Measurements from ENCODE around the gene BCAP29. TPM values are rescaled to one million over a fixed set of nuclear protein-coding genes. Genes with fewer than 3 reads are reported as not detected.

BCAP29 gene
- total and polyA plus RNA-seq, 2 of the 4 experiments (the other 2 are of a cell fraction) = 33.0 to 35.1 TPM

DNA sequence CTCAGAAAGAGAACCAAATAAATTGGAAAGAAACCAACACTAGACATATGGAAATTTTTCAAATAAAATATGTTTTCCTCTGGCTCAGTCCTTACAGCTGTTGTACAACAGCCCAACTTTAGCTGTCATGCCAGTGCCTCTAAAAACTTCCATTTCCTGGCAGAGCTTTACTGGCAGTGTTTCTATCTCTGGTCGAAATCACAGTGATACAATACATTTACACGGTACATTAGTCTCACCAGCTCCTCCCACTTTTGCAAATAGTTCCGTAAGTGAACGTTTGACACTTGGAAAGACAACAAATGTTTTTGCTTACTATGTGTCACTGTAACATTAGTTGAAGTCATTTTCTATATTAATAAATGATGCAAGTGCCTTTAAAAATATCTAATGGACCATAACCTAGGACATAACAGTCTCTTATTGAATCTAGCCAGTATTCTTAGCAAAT, 29.8 kb downstream of the BCAP29 start:
- ATAC-seq (ENCODE audit: low read depth) (no peak), DNase-seq (no peak)
- in situ Hi-C loops (cut with MboI; ENCODE audit: low sequenced_read_pairs) (no loop called here), dilution Hi-C loops (cut with HindIII; ENCODE audit: low sequenced_read_pairs, unreplicated experiment) (no loop called here), intact Hi-C loops (cut with micrococcal nuclease) (no loop called here)
- no peak overlapping the region for H3K4me3 ChIP-seq (ENCODE audit: insufficient read depth, low read depth, low read length)
- H3K4ac ChIP-seq (ENCODE audit: low read depth, low read length) = no peak overlapping the region
- TF ChIP-seq BHLHE40 (IDR thresholded peaks at IDR 0.05; ENCODE audit: low read depth, low read length) (no peak), SMC3 (IDR thresholded peaks at IDR 0.05; ENCODE audit: low read depth, low read length) (no peak), POLR2A (IDR thresholded peaks at IDR 0.05; ENCODE audit: low read depth, low read length) (no peak), MXI1 (IDR thresholded peaks at IDR 0.05; ENCODE audit: borderline replicate concordance, low read depth, low read length) (no peak)
- TF ChIP-seq, protein P1, sequence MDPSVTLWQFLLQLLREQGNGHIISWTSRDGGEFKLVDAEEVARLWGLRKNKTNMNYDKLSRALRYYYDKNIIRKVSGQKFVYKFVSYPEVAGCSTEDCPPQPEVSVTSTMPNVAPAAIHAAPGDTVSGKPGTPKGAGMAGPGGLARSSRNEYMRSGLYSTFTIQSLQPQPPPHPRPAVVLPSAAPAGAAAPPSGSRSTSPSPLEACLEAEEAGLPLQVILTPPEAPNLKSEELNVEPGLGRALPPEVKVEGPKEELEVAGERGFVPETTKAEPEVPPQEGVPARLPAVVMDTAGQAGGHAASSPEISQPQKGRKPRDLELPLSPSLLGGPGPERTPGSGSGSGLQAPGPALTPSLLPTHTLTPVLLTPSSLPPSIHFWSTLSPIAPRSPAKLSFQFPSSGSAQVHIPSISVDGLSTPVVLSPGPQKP (IDR thresholded peaks at IDR 0.05; ENCODE audit: borderline replicate concordance, low read depth, low read length) = no peak
- H3K18ac ChIP-seq (ENCODE audit: low read depth, low read length) = no peak overlapping the region
- no peak overlapping the region for H3K14ac ChIP-seq (replicated peaks; ENCODE audit: low read depth, low read length)
- H2BK120ac ChIP-seq (ENCODE audit: low read depth, low read length) = no peak overlapping the region
- H2AK5ac ChIP-seq (ENCODE audit: low read depth, low read length) = no peak overlapping the region
- H3K9ac ChIP-seq (ENCODE audit: low read depth, low read length) = no peak overlapping the region
- H4K20me1 ChIP-seq (ENCODE audit: insufficient read depth, low read length) = no peaks in the 10 kb centered on the region
- H3K27ac ChIP-seq (ENCODE audit: insufficient read depth, low read length) = no peak overlapping the region
- H2AFZ ChIP-seq (replicated peaks; ENCODE audit: low read length, poor library complexity) = no peak overlapping the region
- H4K91ac ChIP-seq (ENCODE audit: insufficient read depth, low read depth, low read length) = no peak overlapping the region
- peaks cover 0 to 23% of the 10 kb centered on the region in 2 experiments; a peak in 2 of 4 replicates for H3K79me1 ChIP-seq (ENCODE audit: low read depth in 1 of 2, low read length in 2 of 2)
- no peaks in the 10 kb centered on the region for H3K9me3 ChIP-seq (ENCODE audit: control insufficient read depth, insufficient read depth, low read length)
- peaks cover 10% of the 10 kb centered on the region for H3K9me1 ChIP-seq (ENCODE audit: insufficient read depth, low read length)
- no peak overlapping the region for H2AK9ac ChIP-seq (replicated peaks; ENCODE audit: low read depth, low read length, poor library complexity)
- BruUV-seq (replicated peaks) = no TSS peak
- no peak overlapping the region for H3K56ac ChIP-seq (ENCODE audit: extremely low read depth, insufficient read depth, low read length)
- peaks cover 8% of the 10 kb centered on the region for H3K4me1 ChIP-seq (ENCODE audit: control insufficient read depth, insufficient read depth, low read length)
- ChIA-PET CTCF (no interaction called here), POLR2A (ENCODE audit: unreplicated experiment) (no interaction called here)
- H3K4me2 ChIP-seq (ENCODE audit: low read depth, low read length) = no peak overlapping the region
- H2BK5ac ChIP-seq (ENCODE audit: low read depth, low read length, poor library complexity, severe bottlenecking) = no peak overlapping the region
- no peak overlapping the region for H3K23ac ChIP-seq (ENCODE audit: low read depth, low read length)
- no peaks in the 10 kb centered on the region for H3K27me3 ChIP-seq (ENCODE audit: control insufficient read depth, insufficient read depth, low read length)
- peaks cover 4% of the 10 kb centered on the region; the same call in 1 of the 2 replicates for H3K36me3 ChIP-seq (ENCODE audit: control insufficient read depth, insufficient read depth, low read length)
- no peak overlapping the region for H4K5ac ChIP-seq (ENCODE audit: low read depth, low read length)
- H2BK20ac ChIP-seq (ENCODE audit: low read depth, low read length) = no peak overlapping the region
- no peak overlapping the region for H4K8ac ChIP-seq (ENCODE audit: low read depth in 2 of 2, low read length in 2 of 2)
- H2BK15ac ChIP-seq (ENCODE audit: low read depth, low read length) = no peak overlapping the region
- no CpG with 5 or more reads among the region's 4 CpGs for WGBS, 2 experiments (ENCODE audit: extremely low coverage in 2 of 2, insufficient read length in 1 of 2)
